Neuronal stem cell (in vitro differentiated cells): ENCODE measurements around the gene EPS8L2.
"Not testable (repeated sequence)": the region's sequence is repeated elsewhere in the genome, so short reads cannot be mapped to it uniquely, and the experiment has no call there.

Experiments
- DNase-seq: peaks from one replicate; pipeline ENCODE4 v3.0.0-alpha.2; 2013; ENCODE audit warnings: low spot score
- H2AFZ ChIP-seq: one replicate; pipeline ENCODE4 v1.6.1; 2013; ENCODE audit warnings: mild to moderate bottlenecking, low read length, inconsistent platforms
- H2AK5ac ChIP-seq: 2 replicates; pipeline ENCODE4 v1.6.1; 2013; ENCODE audit warnings: low read depth, mild to moderate bottlenecking, inconsistent platforms, low read length, moderate library complexity, mixed read lengths
- H2BK120ac ChIP-seq: 2 replicates; pipeline ENCODE4 v1.6.1; 2013; ENCODE audit warnings: low read depth, mild to moderate bottlenecking, inconsistent platforms, low read length, moderate library complexity, mixed read lengths
- H2BK12ac ChIP-seq: one replicate; pipeline ENCODE4 v1.6.1; 2013; ENCODE audit warnings: low read length, inconsistent platforms
- H2BK15ac ChIP-seq: 2 replicates; pipeline ENCODE4 v1.6.1; 2013; ENCODE audit warnings: mild to moderate bottlenecking, low read length, inconsistent platforms, mixed read lengths
- H2BK5ac ChIP-seq: one replicate; pipeline ENCODE4 v1.6.1; 2013; ENCODE audit warnings: inconsistent platforms, mild to moderate bottlenecking, low read length, moderate library complexity
- H3K14ac ChIP-seq: one replicate; pipeline ENCODE4 v1.6.1; 2013; ENCODE audit warnings: low read length, inconsistent platforms
- H3K18ac ChIP-seq: 2 replicates; pipeline ENCODE4 v1.6.1; 2013; ENCODE audit warnings: low read length, inconsistent platforms
- H3K23ac ChIP-seq: 2 replicates; pipeline ENCODE4 v1.6.1; 2013; ENCODE audit warnings: low read depth, mild to moderate bottlenecking, mixed read lengths, low read length, inconsistent platforms; ENCODE audit not compliant: poor library complexity
- H3K27ac ChIP-seq: replicated peaks from 3 replicates; pipeline ENCODE4 v1.5.1; 2013; ENCODE audit warnings: low read length, inconsistent platforms
- H3K27me3 ChIP-seq, 3 experiments: 2 replicates each; pipeline ENCODE4 v1.6.1; 2013; ENCODE audit warnings: low read length in 3 of 3, mild to moderate bottlenecking in 2 of 3, inconsistent platforms in 1 of 3, low read depth in 1 of 3, mixed read lengths in 1 of 3, moderate library complexity in 1 of 3; ENCODE audit not compliant: control insufficient read depth in 3 of 3, insufficient read depth in 3 of 3
- H3K36me3 ChIP-seq, 2 donors: replicated peaks in 1 of 2; 2 replicates each; pipeline ENCODE4 v1.6.1; 2013; ENCODE audit warnings: low read length in 2 of 2; ENCODE audit not compliant: control insufficient read depth in 2 of 2, insufficient read depth in 2 of 2
- H3K4ac ChIP-seq: 2 replicates; pipeline ENCODE4 v1.6.1; 2013; ENCODE audit warnings: inconsistent platforms, mild to moderate bottlenecking, low read length, moderate library complexity
- H3K4me1 ChIP-seq, 2 donors: 1 replicate in 1 of 2; 2 replicates in 1 of 2; pipeline ENCODE4 v1.6.1; 2013; ENCODE audit warnings: low read length in 2 of 2, low read depth in 1 of 2; ENCODE audit not compliant: control insufficient read depth in 2 of 2, insufficient read depth in 1 of 2
- H3K4me2 ChIP-seq: one replicate; pipeline ENCODE4 v1.6.1; 2013; ENCODE audit warnings: mild to moderate bottlenecking, low read length, inconsistent platforms; ENCODE audit not compliant: insufficient read depth, poor library complexity, severe bottlenecking
- H3K4me3 ChIP-seq, 2 donors: 2 replicates each; pipeline ENCODE4 v1.5.1; 2013; ENCODE audit warnings: low read length in 2 of 2, mild to moderate bottlenecking in 2 of 2, inconsistent platforms in 1 of 2, moderate library complexity in 1 of 2
- H3K79me1 ChIP-seq: one replicate; pipeline ENCODE4 v1.6.1; 2013; ENCODE audit warnings: low read depth, mild to moderate bottlenecking, inconsistent platforms, low read length, moderate library complexity
- H3K9ac ChIP-seq: one replicate; pipeline ENCODE4 v1.6.1; 2013; ENCODE audit warnings: mild to moderate bottlenecking, low read depth, low read length, inconsistent platforms; ENCODE audit not compliant: poor library complexity
- H3K9me3 ChIP-seq, 2 donors: replicated peaks in 1 of 2; 2 replicates each; pipeline versions ENCODE3 to v1.6.1; 2013; ENCODE audit warnings: low read length in 2 of 2, mild to moderate bottlenecking in 2 of 2, inconsistent platforms in 1 of 2, low read depth in 1 of 2, mixed read lengths in 1 of 2, moderate library complexity in 1 of 2; ENCODE audit not compliant: control insufficient read depth in 2 of 2, insufficient read depth in 1 of 2
- H4K8ac ChIP-seq: one replicate; pipeline ENCODE4 v1.6.1; 2013; ENCODE audit warnings: low read depth, mild to moderate bottlenecking, inconsistent platforms, low read length, moderate library complexity
- H4K91ac ChIP-seq: one replicate; pipeline ENCODE4 v1.6.1; 2013; ENCODE audit warnings: low read length, low read depth, mild to moderate bottlenecking, inconsistent platforms; ENCODE audit not compliant: poor library complexity
- WGBS, 2 donors: extraction: QIAGEN DNeasy Blood & Tissue Kit; methylation state at CpG; one replicate each; pipeline ENCODE4 v1.1.7; 2013; ENCODE audit warnings: missing lambda C conversion rate in 2 of 2, mixed read lengths in 1 of 2; ENCODE audit not compliant: insufficient read length in 2 of 2, insufficient replicate concordance in 1 of 2; ENCODE audit errors: extremely low coverage in 2 of 2; 5-methylcytosine and 5-hydroxymethylcytosine counted together

Gene EPS8L2

DNA sequence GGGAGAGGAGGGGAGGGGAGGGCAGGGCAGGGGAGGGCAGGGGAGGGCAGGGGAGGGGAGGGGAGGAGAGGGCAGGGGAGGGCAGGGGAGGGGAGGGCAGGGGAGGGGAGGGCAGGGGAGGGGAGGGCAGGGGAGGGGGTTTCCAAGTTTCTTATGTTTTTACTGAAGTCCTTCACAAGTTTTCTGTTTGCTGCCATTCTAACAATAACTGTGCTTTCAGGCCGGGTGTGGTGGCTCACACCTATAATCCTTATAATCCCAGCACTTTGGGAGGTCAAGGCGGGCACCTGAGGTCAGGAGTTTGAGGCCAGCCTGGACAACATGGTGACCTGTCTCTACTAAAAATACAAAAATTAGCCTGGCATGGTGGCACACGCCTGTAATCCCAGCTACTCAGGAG is 15.8 kb upstream of the EPS8L2 start:
- not testable (repeated sequence) for H2AFZ ChIP-seq, H2AK5ac ChIP-seq, H3K4ac ChIP-seq, DNase-seq, H4K91ac ChIP-seq, H3K27me3 ChIP-seq, H3K9me3 ChIP-seq, H4K8ac ChIP-seq, H3K18ac ChIP-seq, H2BK120ac ChIP-seq, H2BK5ac ChIP-seq, H2BK15ac ChIP-seq, H3K4me3 ChIP-seq, H2BK12ac ChIP-seq, H3K27ac ChIP-seq, H3K9ac ChIP-seq, H3K14ac ChIP-seq, H3K23ac ChIP-seq, H3K4me2 ChIP-seq
- no CpG with 5 or more reads among the region's 3 CpGs for WGBS, 2 donors
- H3K36me3 ChIP-seq: peaks cover 30 to 58% of the 10 kb centered on the region in 2 donors
- H3K79me1 ChIP-seq: peaks cover 20% of the 10 kb centered on the region
- peaks cover 13 to 15% of the 10 kb centered on the region in 2 donors for H3K4me1 ChIP-seq

DNA sequence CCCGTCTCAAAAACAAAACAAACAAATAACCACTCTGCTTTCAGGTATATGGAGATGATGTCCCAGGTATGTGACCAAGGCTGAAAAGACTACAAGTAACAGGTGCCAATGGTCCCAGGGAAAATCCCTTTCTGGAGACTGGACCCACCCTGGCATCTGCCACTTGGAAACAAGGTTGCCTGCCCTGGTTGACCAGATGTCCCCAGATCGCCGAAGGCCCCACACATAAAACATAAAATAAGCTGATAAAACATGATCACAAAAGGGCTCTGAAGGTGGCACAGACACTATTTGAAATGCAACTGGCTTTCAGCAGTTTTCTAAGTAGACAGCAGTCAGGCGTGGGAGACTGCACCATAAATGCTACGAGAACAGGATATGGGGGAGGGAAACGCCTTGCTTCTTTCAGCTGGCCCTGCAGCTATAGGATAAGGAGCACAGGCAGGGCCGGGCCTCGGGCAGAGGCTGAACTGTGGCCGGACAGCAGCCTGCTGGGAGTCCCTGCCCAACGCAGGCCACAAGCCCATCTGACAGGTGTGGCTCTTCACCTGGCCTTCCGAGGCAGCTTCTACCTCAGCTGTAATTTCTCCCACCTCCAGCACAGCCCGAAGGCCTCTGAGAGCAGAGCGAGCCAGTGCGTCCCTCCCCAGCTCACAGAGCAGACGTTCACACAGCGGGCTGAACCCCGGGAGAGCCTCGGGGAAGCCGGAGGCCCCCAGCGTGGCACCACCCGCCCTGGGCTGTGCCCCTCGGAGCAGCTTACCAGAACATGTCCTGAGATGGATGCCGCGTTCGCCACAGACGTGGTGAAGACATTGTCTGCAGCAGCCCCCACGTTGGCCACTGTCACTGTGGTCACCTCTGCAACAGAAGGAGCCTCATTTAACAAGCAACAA is 15.0 kb upstream of the EPS8L2 start:
- no peak for DNase-seq
- no peak overlapping the region for H2BK12ac ChIP-seq
- no peak overlapping the region for H3K4me2 ChIP-seq
- H3K27ac ChIP-seq: no peak overlapping the region
- no peaks in the 10 kb centered on the region for H3K27me3 ChIP-seq
- H3K4me3 ChIP-seq: no peak overlapping the region
- H2AK5ac ChIP-seq: no peak overlapping the region
- no peaks in the 10 kb centered on the region for H3K9me3 ChIP-seq
- H3K4ac ChIP-seq: no peak overlapping the region
- H2AFZ ChIP-seq: no peak overlapping the region
- H2BK5ac ChIP-seq: no peak overlapping the region
- no peak overlapping the region for H2BK120ac ChIP-seq
- H3K9ac ChIP-seq: no peak overlapping the region
- peaks cover 20% of the 10 kb centered on the region for H3K79me1 ChIP-seq
- H3K23ac ChIP-seq: peak overlapping the region; percentile 67
- WGBS, 2 donors: no CpG with 5 or more reads among the region's 27 CpGs
- no peak overlapping the region for H2BK15ac ChIP-seq
- peaks cover 13 to 15% of the 10 kb centered on the region in 2 donors for H3K4me1 ChIP-seq
- H4K8ac ChIP-seq: peak overlapping the region; percentile 68
- peaks cover 30 to 51% of the 10 kb centered on the region in 2 donors for H3K36me3 ChIP-seq
- no peak overlapping the region for H3K18ac ChIP-seq
- no peak overlapping the region for H3K14ac ChIP-seq
- no peak overlapping the region for H4K91ac ChIP-seq

GRCh38 chr11:691710-692590 is 14.1 kb upstream of the EPS8L2 start:
- H2BK12ac ChIP-seq: no peak overlapping the region
- H3K4me3 ChIP-seq: no peak overlapping the region
- peak overlapping the region; percentile 17 for H3K23ac ChIP-seq
- H3K27ac ChIP-seq: no peak overlapping the region
- H2AK5ac ChIP-seq: no peak overlapping the region
- peaks cover 21% of the 10 kb centered on the region for H3K79me1 ChIP-seq
- H3K27me3 ChIP-seq: no peaks in the 10 kb centered on the region
- peak overlapping the region; percentile 93 for H4K8ac ChIP-seq
- peaks cover 13 to 15% of the 10 kb centered on the region in 2 donors for H3K4me1 ChIP-seq
- no peak overlapping the region for H3K4ac ChIP-seq
- peak overlapping the region; percentile 94 for H2BK5ac ChIP-seq
- no peaks in the 10 kb centered on the region for H3K9me3 ChIP-seq
- peak overlapping the region; percentile 45 for H3K9ac ChIP-seq
- no peak overlapping the region for H2BK15ac ChIP-seq
- H3K18ac ChIP-seq: no peak overlapping the region
- no peak overlapping the region for H2AFZ ChIP-seq
- no peak overlapping the region for H3K4me2 ChIP-seq
- H2BK120ac ChIP-seq: no peak overlapping the region
- peaks cover 24 to 42% of the 10 kb centered on the region in 2 donors for H3K36me3 ChIP-seq
- H3K14ac ChIP-seq: no peak overlapping the region
- no CpG with 5 or more reads among the region's 18 CpGs for WGBS, 2 donors
- DNase-seq: no peak
- no peak overlapping the region for H4K91ac ChIP-seq
